ENCODE data around the gene RMDN2.

GRCh38 chr2:38064801-38065501, 139.9 kb downstream of the RMDN2 start:
- TF ChIP-seq, protein P1, sequence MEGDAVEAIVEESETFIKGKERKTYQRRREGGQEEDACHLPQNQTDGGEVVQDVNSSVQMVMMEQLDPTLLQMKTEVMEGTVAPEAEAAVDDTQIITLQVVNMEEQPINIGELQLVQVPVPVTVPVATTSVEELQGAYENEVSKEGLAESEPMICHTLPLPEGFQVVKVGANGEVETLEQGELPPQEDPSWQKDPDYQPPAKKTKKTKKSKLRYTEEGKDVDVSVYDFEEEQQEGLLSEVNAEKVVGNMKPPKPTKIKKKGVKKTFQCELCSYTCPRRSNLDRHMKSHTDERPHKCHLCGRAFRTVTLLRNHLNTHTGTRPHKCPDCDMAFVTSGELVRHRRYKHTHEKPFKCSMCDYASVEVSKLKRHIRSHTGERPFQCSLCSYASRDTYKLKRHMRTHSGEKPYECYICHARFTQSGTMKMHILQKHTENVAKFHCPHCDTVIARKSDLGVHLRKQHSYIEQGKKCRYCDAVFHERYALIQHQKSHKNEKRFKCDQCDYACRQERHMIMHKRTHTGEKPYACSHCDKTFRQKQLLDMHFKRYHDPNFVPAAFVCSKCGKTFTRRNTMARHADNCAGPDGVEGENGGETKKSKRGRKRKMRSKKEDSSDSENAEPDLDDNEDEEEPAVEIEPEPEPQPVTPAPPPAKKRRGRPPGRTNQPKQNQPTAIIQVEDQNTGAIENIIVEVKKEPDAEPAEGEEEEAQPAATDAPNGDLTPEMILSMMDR (IDR thresholded peaks at IDR 0.05), result no peak
- TF ChIP-seq POLR2A (IDR thresholded peaks at IDR 0.05) (no peak), POLR2AphosphoS5 (IDR thresholded peaks at IDR 0.05) (no peak), EP300 (IDR thresholded peaks at IDR 0.05) (no peak)
